ENCODE measurements around the gene TTC4. TPM values are rescaled to one million over a fixed set of nuclear protein-coding genes. Genes with fewer than 3 reads are reported as not detected.

The TTC4 gene
- total RNA-seq, 1 donor from 2014 or later = 10.1 TPM

- no peak for DNase-seq (ENCODE audit: low read depth in 2 of 2)
Measured at GRCh38 chr1:54782156-54782555, 66.5 kb downstream of the TTC4 start.

DNA sequence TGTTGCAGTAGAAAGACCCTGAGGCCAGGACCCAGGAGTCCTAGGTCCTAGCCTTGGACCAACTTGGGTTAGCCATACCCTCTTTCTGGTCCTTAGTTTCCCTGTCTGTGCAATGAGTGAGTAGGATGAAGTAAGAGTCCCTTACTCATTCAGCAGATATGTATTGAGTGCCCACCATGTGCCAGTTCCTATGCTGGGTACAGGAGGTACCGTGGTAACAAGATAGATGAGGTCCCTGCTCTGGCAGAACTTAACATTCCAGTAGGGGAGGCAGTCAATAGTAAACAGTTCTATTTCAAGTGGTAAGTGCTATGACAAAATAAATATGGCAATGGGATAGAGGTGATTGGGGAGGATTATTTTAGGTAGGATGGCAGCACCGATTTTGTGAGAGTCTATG is 66.9 kb downstream of the TTC4 start:
- no peak for DNase-seq (ENCODE audit: low read depth in 2 of 2)

DNA sequence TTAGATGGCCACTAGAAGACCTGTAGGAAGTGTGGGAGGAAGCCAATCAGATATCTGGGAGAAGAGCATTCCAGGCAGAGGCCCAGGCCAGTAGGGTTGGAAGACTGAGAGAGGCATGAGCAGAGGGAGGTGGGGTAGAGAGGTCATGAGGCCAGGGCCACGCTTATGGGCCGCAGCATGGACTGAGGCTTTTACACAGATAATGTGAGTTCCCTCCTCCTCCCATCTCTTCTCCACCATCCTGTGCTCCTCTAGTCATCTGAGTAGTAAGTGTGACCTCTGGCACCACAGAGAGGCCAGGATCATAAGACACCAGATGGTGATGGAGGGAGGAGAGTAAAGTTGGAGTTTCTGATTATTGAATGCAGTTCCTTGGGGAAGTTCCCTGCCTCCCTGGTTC is 68.4 kb downstream of the TTC4 start:
- DNase-seq (ENCODE audit: low read depth in 2 of 2) = no peak

GRCh38 chr1:54786778-54787177 is 71.1 kb downstream of the TTC4 start:
- DNase-seq (ENCODE audit: low read depth in 2 of 2) = no peak

GRCh38 chr1:54787604-54788003 is 71.9 kb downstream of the TTC4 start:
- DNase-seq (ENCODE audit: low read depth in 2 of 2) = no peak

- no peak for DNase-seq (ENCODE audit: low read depth in 2 of 2)
Measured at GRCh38 chr1:54788459-54788858, 72.8 kb downstream of the TTC4 start.

GRCh38 chr1:54791880-54792522 is 76.3 kb downstream of the TTC4 start:
- DNase-seq (ENCODE audit: low read depth in 2 of 2) = peak; percentile 5 to 42

Other genes starting within 250 kb of the TTC4 start
- gene ACOT11, start 167.6 kb upstream of the TTC4 start, total RNA-seq = 3.2 and 3.3 TPM in 2 replicates
- not detected in 2 replicates for gene FAM151A, start 92.3 kb upstream of the TTC4 start, total RNA-seq
- gene MROH7, start 74.1 kb upstream of the TTC4 start, total RNA-seq = under 0.01 and 0.13 TPM in 2 replicates
- gene PARS2, start 48.7 kb downstream of the TTC4 start, total RNA-seq = 3.1 and 4.0 TPM in 2 replicates
- gene TTC22, start 85.5 kb downstream of the TTC4 start, total RNA-seq = not detected in 2 replicates
- gene DHCR24, start 171.3 kb downstream of the TTC4 start, total RNA-seq = 91.7 and 103 TPM in 2 replicates